Thyroid gland (tissue), 4 donors: ENCODE results near the gene FBXL22.

Source experiments
- POLR2A ChIP-seq, 2 donors: fragments of 450-650 bp; IDR thresholded peaks; one replicate each; pipeline ENCODE4 v1.6.1; 2017; ENCODE audit warnings: antibody characterized with exemption in 2 of 2, mild to moderate bottlenecking in 2 of 2, moderate library complexity in 1 of 2
- TF ChIP-seq, protein P1 (sequence below), 6 experiments: fragments of 200-600 bp in 3 of 6; fragments of 450-650 bp in 3 of 6; sonication (generic) in 3 of 6; IDR thresholded peaks; one replicate each; pipeline ENCODE4 v1.5.1; 2016 to 2019; ENCODE audit warnings: antibody characterized with exemption in 6 of 6, mild to moderate bottlenecking in 2 of 6, inconsistent platforms in 1 of 6, moderate library complexity in 1 of 6

DNA sequence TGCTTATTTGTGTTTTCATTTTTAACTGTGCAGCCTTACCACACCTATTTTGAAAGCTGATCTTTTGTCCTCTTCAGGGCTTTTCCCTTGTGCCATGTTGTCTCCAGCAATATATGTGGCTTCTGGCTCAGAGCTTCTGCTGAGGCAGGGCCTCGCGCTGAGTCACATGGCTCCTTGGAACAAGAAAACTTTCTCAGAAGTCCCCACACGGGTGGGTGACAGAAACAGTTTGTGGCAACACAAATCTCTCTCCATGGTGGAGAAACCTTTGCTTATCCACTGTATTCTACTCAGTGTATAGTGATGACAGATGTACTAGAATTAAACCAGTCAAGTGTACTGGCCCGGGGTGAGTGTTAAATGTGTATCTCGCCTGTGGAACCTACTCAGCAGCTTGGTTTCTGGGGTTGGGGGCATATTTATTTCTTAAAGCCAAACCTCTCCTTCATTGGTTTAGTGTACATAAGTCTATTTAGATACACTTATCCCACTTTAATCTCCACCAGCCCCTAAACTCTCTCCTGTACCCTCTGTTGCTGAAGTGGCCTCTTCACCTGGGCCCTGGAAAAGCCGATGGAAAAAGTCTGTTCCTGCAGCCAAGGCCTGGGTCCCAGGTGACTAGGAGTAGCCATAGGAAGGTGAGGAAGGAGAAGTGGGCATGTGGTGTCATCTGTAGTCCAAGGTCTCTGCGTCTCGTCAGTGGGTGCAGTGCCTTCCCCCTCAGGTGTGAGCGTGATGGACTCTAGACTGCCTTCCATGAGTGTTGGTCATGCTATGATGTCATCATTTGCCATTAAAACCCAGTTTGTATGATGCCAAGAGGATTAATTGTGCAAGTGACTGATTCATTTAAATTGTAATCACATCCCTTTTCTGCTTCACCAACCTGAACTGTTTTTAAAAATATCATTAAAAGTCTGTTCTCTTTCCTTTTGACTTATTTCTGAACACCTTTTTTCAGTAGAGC lies 3.2 kb upstream of the FBXL22 start:
- TF ChIP-seq, protein P1, sequence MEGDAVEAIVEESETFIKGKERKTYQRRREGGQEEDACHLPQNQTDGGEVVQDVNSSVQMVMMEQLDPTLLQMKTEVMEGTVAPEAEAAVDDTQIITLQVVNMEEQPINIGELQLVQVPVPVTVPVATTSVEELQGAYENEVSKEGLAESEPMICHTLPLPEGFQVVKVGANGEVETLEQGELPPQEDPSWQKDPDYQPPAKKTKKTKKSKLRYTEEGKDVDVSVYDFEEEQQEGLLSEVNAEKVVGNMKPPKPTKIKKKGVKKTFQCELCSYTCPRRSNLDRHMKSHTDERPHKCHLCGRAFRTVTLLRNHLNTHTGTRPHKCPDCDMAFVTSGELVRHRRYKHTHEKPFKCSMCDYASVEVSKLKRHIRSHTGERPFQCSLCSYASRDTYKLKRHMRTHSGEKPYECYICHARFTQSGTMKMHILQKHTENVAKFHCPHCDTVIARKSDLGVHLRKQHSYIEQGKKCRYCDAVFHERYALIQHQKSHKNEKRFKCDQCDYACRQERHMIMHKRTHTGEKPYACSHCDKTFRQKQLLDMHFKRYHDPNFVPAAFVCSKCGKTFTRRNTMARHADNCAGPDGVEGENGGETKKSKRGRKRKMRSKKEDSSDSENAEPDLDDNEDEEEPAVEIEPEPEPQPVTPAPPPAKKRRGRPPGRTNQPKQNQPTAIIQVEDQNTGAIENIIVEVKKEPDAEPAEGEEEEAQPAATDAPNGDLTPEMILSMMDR (IDR thresholded peaks at IDR 0.05): no peak
- TF ChIP-seq POLR2A (IDR thresholded peaks at IDR 0.05): no peak
